Heart left ventricle (tissue), 16 donors: ENCODE results near the gene IDUA. TPM values are rescaled to one million over a fixed set of nuclear protein-coding genes. Genes with fewer than 3 reads are reported as not detected.

Source experiments
- ATAC-seq, 4 donors: fragments of 200-7000 bp; cut with Tn5 transposase; one replicate each; pipeline ENCODE4 v1.9.1; 2020 to 2022; ENCODE audit warnings: moderate library complexity in 4 of 4, mild to moderate bottlenecking in 3 of 4, moderate number of reproducible peaks in 1 of 4
- DNase-seq, 5 donors: peaks; one replicate each; pipeline ENCODE4 v3.0.0-alpha.2; 2020
- H3K27ac ChIP-seq, 12 donors: fragments of 200-600 bp; sonication (generic) in 4 of 12; one replicate each; pipeline versions ENCODE4 v1.5.0 to v1.8.0; 2016 to 2022; ENCODE audit warnings: mild to moderate bottlenecking in 2 of 12
- H3K27me3 ChIP-seq, 9 donors: fragments of 200-600 bp; sonication (generic) in 2 of 9; one replicate each; pipeline versions ENCODE4 v1.5.1 to v1.8.0; 2016 to 2022; ENCODE audit warnings: mild to moderate bottlenecking in 3 of 9
- H3K36me3 ChIP-seq, 9 donors: fragments of 200-600 bp; sonication (generic) in 2 of 9; one replicate each; pipeline versions ENCODE4 v1.5.0 to v1.8.0; 2018 to 2022; ENCODE audit warnings: mild to moderate bottlenecking in 2 of 9
- H3K4me1 ChIP-seq, 12 donors: fragments of 200-600 bp; sonication (generic) in 4 of 12; one replicate each; pipeline versions ENCODE4 v1.5.0 to v1.8.0; 2016 to 2022; ENCODE audit warnings: mild to moderate bottlenecking in 3 of 12
- H3K4me3 ChIP-seq, 12 donors: fragments of 200-600 bp; sonication (generic) in 4 of 12; one replicate each; pipeline versions ENCODE4 v1.5.0 to v1.8.0; 2017 to 2022; ENCODE audit warnings: mild to moderate bottlenecking in 9 of 12, moderate library complexity in 4 of 12
- H3K9me3 ChIP-seq, 12 donors: fragments of 200-600 bp; sonication (generic) in 4 of 12; one replicate each; pipeline versions ENCODE4 v1.5.0 to v1.8.0; 2016 to 2022; ENCODE audit warnings: mild to moderate bottlenecking in 1 of 12
- CTCF ChIP-seq, 12 donors: fragments of 200-600 bp; sonication (generic) in 4 of 12; IDR thresholded peaks; one replicate each; pipeline versions ENCODE4 v1.5.0 to v1.8.0; 2018 to 2022; ENCODE audit warnings: antibody characterized with exemption in 12 of 12, mild to moderate bottlenecking in 5 of 12
- POLR2A ChIP-seq, 2 donors: fragments of 450-650 bp; IDR thresholded peaks; one replicate each; pipeline ENCODE4 v1.6.1; 2017; ENCODE audit warnings: antibody characterized with exemption in 2 of 2, mild to moderate bottlenecking in 2 of 2, moderate library complexity in 2 of 2
- WGBS, 4 donors: extraction: QIAGEN DNeasy Blood & Tissue Kit in 2 of 4; methylation state at CpG; one replicate each; pipeline versions ENCODE4 v1.1.5 to v1.1.7; 2013 to 2018; 5-methylcytosine and 5-hydroxymethylcytosine counted together
- intact Hi-C, 10 donors: fragments of 100-400 bp; cut with DNase I; formaldehyde crosslinking; loops; one replicate each; pipeline versions ENCODE4 v1.11.1 to v1.14.2; 2022
- polyA plus RNA-seq, 2 donors: library from polyadenylated mRNA; stranded (reverse); fragments of 200-250 nt; gene quantifications; one replicate each; pipeline ENCODE4 v1.2.3, GENCODE V29; 2013
- total RNA-seq, 9 donors: library from RNA; depleted of rRNA in 2 of 9; stranded (reverse); fragments of >200 nt in 2 of 9; fragmentation: NEBNext Ultra II Directional in 3 of 9; extraction: Animal tissue kit (Norgen Biotek cat#: 25700) in 3 of 9; gene quantifications; one replicate each; pipeline versions ENCODE4 v1.1.0 to v1.2.4, GENCODE V29; 2016 to 2023
- donor health status: ischemic (EF 13 %, LVEDD 7.1; RV severe dilation, severe dysfunction).
- donor health status: healthy with polysubstance abuse.
- donor health status: DM: no; HTN: yes; CAD: no.
- donor health status: DM: no; HTN: no; CAD: no.
- donor health status: ischemic (EF 25% LVEDD 6.9; RV normal size, moderate dysfunction).
- donor health status: ischemic (EF 25% LVEDD 5.7; RV mildly dilated, moderate dysfunction).
- donor health status: healthy.
- donor health status: DM: yes; HTN: yes; CAD: no.
- donor health status: ischemic (EF 35%, LVEDD 5.7; RV mildly dilated, moderate dysfunction).
- donor health status: nonischemic (EF 11% LVEDD 7.7; RV severe dilation, severe dysfunction).
- donor health status: DM: yes; HTN: yes; CAD: no.
- donor health status: PGD.
- donor health status: ischemic (EF 29% LVEDD 5.4; RV normal size, mild dysfunction).
- donor health status: nonischemic (EF 23%, LVEDD 6.1; RV moderate dilation, normal function).

The IDUA gene
- total and polyA plus RNA-seq, 11 donors, result 3.2 to 17.4 (median 6.8) TPM

- H3K4me3 ChIP-seq, result no peak overlapping the region
- peaks cover 0 to 12% (median 0%) of the 10 kb centered on the region in 12 donors for H3K4me1 ChIP-seq
- H3K36me3 ChIP-seq, result peaks cover 0 to 16% (median 0%) of the 10 kb centered on the region in 9 donors
- H3K27ac ChIP-seq, result no peak overlapping the region
- TF ChIP-seq POLR2A (IDR thresholded peaks at IDR 0.05) (no peak), CTCF (IDR thresholded peaks at IDR 0.05) (no peak)
- H3K27me3 ChIP-seq, result peaks cover 0 to 31% (median under 1%) of the 10 kb centered on the region in 9 donors
- intact Hi-C loops, result no loop called here
- H3K9me3 ChIP-seq, result no peaks in the 10 kb centered on the region
- ATAC-seq (no peak), DNase-seq (no peak)
- WGBS, 4 donors, result 65 to 82% (median 73%) methylated on average over 10 to 26 of the region's 26 CpGs
Observed at GRCh38 chr4:1027219-1027914, 40.5 kb downstream of the IDUA start.

- Histone ChIP-seq H3K9me3 (no peaks in the 10 kb centered on the region), H3K27ac (no peak overlapping the region), H3K36me3 (peaks cover 0 to 16% (median 0%) of the 10 kb centered on the region in 9 donors), H3K4me3 (no peak overlapping the region), H3K27me3 (peaks cover 0 to 36% (median 3%) of the 10 kb centered on the region in 9 donors), H3K4me1 (peaks cover 0 to 12% (median 0%) of the 10 kb centered on the region in 12 donors)
- intact Hi-C loops, result no loop called here
- ATAC-seq (no peak), DNase-seq (no peak)
- TF ChIP-seq CTCF (IDR thresholded peaks at IDR 0.05), result no peak
- WGBS, 4 donors, result 56 to 69% (median 58%) methylated on average over 8 to 9 of the region's 9 CpGs
Observed at GRCh38 chr4:1027915-1028238, 41.0 kb downstream of the IDUA start.

- intact Hi-C loops, result no loop called here
- peaks cover 0 to 44% (median 4%) of the 10 kb centered on the region in 9 donors for H3K27me3 ChIP-seq
- H3K4me3 ChIP-seq, result no peak overlapping the region
- TF ChIP-seq CTCF (IDR thresholded peaks at IDR 0.05) (no peak), POLR2A (IDR thresholded peaks at IDR 0.05) (no peak)
- peaks cover 0 to 16% (median 0%) of the 10 kb centered on the region in 9 donors for H3K36me3 ChIP-seq
- H3K4me1 ChIP-seq, result peaks cover 0 to 12% (median 0%) of the 10 kb centered on the region in 12 donors
- DNase-seq (no peak), ATAC-seq (no peak)
- 77 to 88% (median 82%) methylated on average over 30 to 36 of the region's 36 CpGs for WGBS, 4 donors
- H3K9me3 ChIP-seq, result no peaks in the 10 kb centered on the region
- H3K27ac ChIP-seq, result no peak overlapping the region
Observed at GRCh38 chr4:1028574-1029220, 41.9 kb downstream of the IDUA start.

- Histone ChIP-seq H3K9me3 (no peaks in the 10 kb centered on the region), H3K36me3 (peaks cover 0 to 11% (median 0%) of the 10 kb centered on the region in 9 donors), H3K27ac (no peak overlapping the region), H3K4me3 (no peak overlapping the region), H3K4me1 (peaks cover 0 to 15% (median 0%) of the 10 kb centered on the region in 12 donors), H3K27me3 (peaks cover 0 to 52% (median 4%) of the 10 kb centered on the region in 9 donors)
- intact Hi-C loops, result no loop called here
- TF ChIP-seq POLR2A (IDR thresholded peaks at IDR 0.05), result no peak
- no peak for TF ChIP-seq CTCF (IDR thresholded peaks at IDR 0.05)
- WGBS, 4 donors, result 56 to 76% (median 65%) methylated on average over 5 to 17 of the region's 17 CpGs
- ATAC-seq, result no peak
- no peak for DNase-seq
Observed at GRCh38 chr4:1029529-1029928, 42.7 kb downstream of the IDUA start.
